ENCODE results near the gene MED12L. TPM values are rescaled to one million over a fixed set of nuclear protein-coding genes. Genes with fewer than 3 reads are reported as not detected.

Gene MED12L
- total and polyA plus RNA-seq, 9 of the 15 experiments (the other 6 are each of a cell fraction or from before 2014, with no cell fraction given) = not detected

DNA sequence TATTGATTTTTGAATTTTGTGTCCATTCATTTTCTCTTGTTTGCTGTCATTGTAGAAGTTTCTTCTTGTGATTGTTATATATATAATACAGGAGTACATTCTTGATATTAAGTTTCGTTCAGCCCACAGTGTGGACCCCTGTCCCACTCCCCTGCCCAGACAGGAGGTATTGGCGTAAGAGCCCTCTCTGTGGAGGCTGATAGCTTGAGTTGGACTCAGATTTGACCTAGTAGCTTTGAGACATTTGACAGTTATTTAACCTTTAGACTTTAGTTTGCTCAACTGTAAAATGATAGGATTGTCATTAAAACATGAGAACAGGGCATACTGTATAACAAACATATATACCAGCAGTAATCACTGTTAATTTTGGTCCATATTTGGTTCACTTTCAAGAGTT, 90.5 kb downstream of the MED12L start:
- Histone ChIP-seq H2AFZ (ENCODE audit: low read depth, low read length) (no peak overlapping the region), H3K79me2 (ENCODE audit: control insufficient read depth, insufficient read depth, low read length) (no peaks in the 10 kb centered on the region), H3K9me3 (replicated peaks; ENCODE audit: control insufficient read depth, insufficient read depth, low read depth, low read length) (no peaks in the 10 kb centered on the region), H3K4me2 (ENCODE audit: insufficient read depth, low read length) (no peak overlapping the region), H3K9me1 (ENCODE audit: control insufficient read depth, insufficient read depth, low read length) (no peaks in the 10 kb centered on the region), H4K20me1 (replicated peaks; ENCODE audit: control insufficient read depth, insufficient read depth, low read length) (no peaks in the 10 kb centered on the region), H3K9ac (ENCODE audit: insufficient read depth in 1 of 2, low read depth in 2 of 2, low read length in 2 of 2) (no peak overlapping the region), H3K27ac (ENCODE audit: extremely low read depth, low read depth, low read length) (no peak overlapping the region), H3K36me3 (ENCODE audit: control insufficient read depth, insufficient read depth, low read length) (no peaks in the 10 kb centered on the region), H3K4me1 (replicated peaks in 1 of 2; ENCODE audit: control insufficient read depth in 2 of 2, insufficient read depth in 2 of 2, low read length in 2 of 2) (no peaks in the 10 kb centered on the region), H3K4me3 (no peak overlapping the region), H3K27me3 (ENCODE audit: control insufficient read depth in 2 of 2, insufficient read depth in 2 of 2, low read length in 2 of 2) (peaks cover 4% of the 10 kb centered on the region in 2 experiments; a peak in 3 of 5 replicates)
- in situ Hi-C loops (cut with MboI) (no loop called here), intact Hi-C loops (cut with micrococcal nuclease) (no loop called here)
- 0% methylated on average over 2 of the region's 2 CpGs for WGBS (ENCODE audit: insufficient coverage, low coverage, missing lambda C conversion rate)
- ChIA-PET CTCF (ENCODE audit: low intra/inter-chr PET ratio) (no interaction called here), POLR2A (no interaction called here)
- BruUV-seq (replicated peaks) = no TSS peak
- DNase-seq (ENCODE audit: extremely low read depth in 1 of 4, low spot score in 3 of 4) = no peak
- FAIRE-seq = no peak
- no peak for ATAC-seq
- TF ChIP-seq ZNF347 (CRISPR knock-in tag; IDR thresholded peaks at IDR 0.05; ENCODE audit: low read depth) (no peak), TCFL5 (CRISPR knock-in tag; conservative IDR thresholded peaks at IDR 0.05) (no peak), MAFG (tag; conservative IDR thresholded peaks at IDR 0.05) (no peak), RFX1 (IDR thresholded peaks at IDR 0.05) (no peak), ZNF561 (CRISPR knock-in tag; conservative IDR thresholded peaks at IDR 0.05) (no peak), ZNF395 (CRISPR knock-in tag; IDR thresholded peaks at IDR 0.05) (no peak), EZH2 (IDR thresholded peaks at IDR 0.05; ENCODE audit: borderline replicate concordance, low read depth, low read length) (no peak), E2F8 (IDR thresholded peaks at IDR 0.05; ENCODE audit: low read depth, partially characterized antibody) (no peak), ZNF57 (CRISPR knock-in tag; IDR thresholded peaks at IDR 0.05) (no peak), CBX2 (IDR thresholded peaks at IDR 0.05; ENCODE audit: insufficient read depth, low read length, poor library complexity, severe bottlenecking) (no peak), SFPQ (IDR thresholded peaks at IDR 0.05; ENCODE audit: low read depth, low read length) (no peak), ZNF175 (CRISPR knock-in tag; IDR thresholded peaks at IDR 0.05; ENCODE audit: low read depth) (no peak), HOXB6 (CRISPR knock-in tag; IDR thresholded peaks at IDR 0.05; ENCODE audit: borderline replicate concordance) (no peak), ZNF408 (CRISPR knock-in tag; IDR thresholded peaks at IDR 0.05; ENCODE audit: low read depth) (no peak), ZNF79 (CRISPR knock-in tag; IDR thresholded peaks at IDR 0.05; ENCODE audit: low read depth) (no peak), FOXJ2 (tag; IDR thresholded peaks at IDR 0.05) (no peak)
- TF ChIP-seq, protein P1, sequence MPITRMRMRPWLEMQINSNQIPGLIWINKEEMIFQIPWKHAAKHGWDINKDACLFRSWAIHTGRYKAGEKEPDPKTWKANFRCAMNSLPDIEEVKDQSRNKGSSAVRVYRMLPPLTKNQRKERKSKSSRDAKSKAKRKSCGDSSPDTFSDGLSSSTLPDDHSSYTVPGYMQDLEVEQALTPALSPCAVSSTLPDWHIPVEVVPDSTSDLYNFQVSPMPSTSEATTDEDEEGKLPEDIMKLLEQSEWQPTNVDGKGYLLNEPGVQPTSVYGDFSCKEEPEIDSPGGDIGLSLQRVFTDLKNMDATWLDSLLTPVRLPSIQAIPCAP (CRISPR knock-in tag; IDR thresholded peaks at IDR 0.05; ENCODE audit: borderline replicate concordance) = no peak

All from K562 (cell line).